Adrenal gland (tissue), 12 donors: ENCODE data around the gene ADAM10. TPM values are rescaled to one million over a fixed set of nuclear protein-coding genes. Genes with fewer than 3 reads are reported as not detected.

Experiments
- DNase-seq, 7 donors: peaks; one replicate each; pipeline ENCODE4 v3.0.0-alpha.2; 2019 to 2020
- H3K27ac ChIP-seq, 5 donors: fragments of 200-600 bp; sonication (generic) in 4 of 5; 1 replicate in 3 of 5; 2 replicates in 2 of 5; pipeline versions ENCODE4 v1.5.1 to v1.8.0; 2016 to 2020; ENCODE audit warnings: mild to moderate bottlenecking in 1 of 5
- H3K27me3 ChIP-seq: fragments of 200-600 bp; 2 replicates; pipeline ENCODE4 v1.8.0; 2021
- H3K36me3 ChIP-seq, 2 donors: fragments of 200-600 bp; replicated peaks in 1 of 2; 1 replicate in 1 of 2; 2 replicates in 1 of 2; pipeline versions ENCODE4 v1.5.1 to v1.8.0; 2018 to 2022
- H3K4me1 ChIP-seq, 2 donors: fragments of 200-600 bp; replicated peaks in 1 of 2; 1 replicate in 1 of 2; 2 replicates in 1 of 2; pipeline versions ENCODE4 v1.5.1 to v1.8.0; 2018 to 2021
- H3K4me3 ChIP-seq, 4 donors: fragments of 200-600 bp; sonication (generic) in 3 of 4; one replicate each; pipeline ENCODE4 v1.5.1; 2016 to 2018
- H3K9me3 ChIP-seq, 3 donors: fragments of 200-600 bp; sonication (generic) in 1 of 3; replicated peaks in 1 of 3; 1 replicate in 2 of 3; 2 replicates in 1 of 3; pipeline versions ENCODE4 v1.5.1 to v1.8.0; 2016 to 2021
- CTCF ChIP-seq, 6 experiments: fragments of 450-650 bp in 4 of 6; fragments of 200-600 bp in 2 of 6; sonication (generic) in 1 of 6; IDR thresholded peaks; 1 replicate in 5 of 6; 2 replicates in 1 of 6; pipeline versions ENCODE4 v1.5.1 to v1.8.0; 2016 to 2021; ENCODE audit warnings: antibody characterized with exemption in 6 of 6, mild to moderate bottlenecking in 2 of 6, moderate library complexity in 1 of 6
- POLR2A ChIP-seq, 2 donors: fragments of 450-650 bp; IDR thresholded peaks; one replicate each; pipeline ENCODE4 v1.6.1; 2017; ENCODE audit warnings: antibody characterized with exemption in 2 of 2, mild to moderate bottlenecking in 2 of 2, moderate library complexity in 1 of 2
- WGBS, 4 donors: extraction: QIAGEN DNeasy Blood & Tissue Kit in 2 of 4; methylation state at CpG; one replicate each; pipeline versions ENCODE4 v1.1.5 to v1.1.7; 2013 to 2017; 5-methylcytosine and 5-hydroxymethylcytosine counted together
- intact Hi-C, 2 donors: fragments of 100-400 bp; cut with DNase I; formaldehyde crosslinking; loops; one replicate each; pipeline versions ENCODE4 v1.14.1 to v1.15.0; 2022 to 2023
- polyA plus RNA-seq, 3 donors: library from polyadenylated mRNA; stranded (reverse); fragments of 200-250 nt in 2 of 3; fragments of 350-450 nt in 1 of 3; fragmentation: Illumina TruSeq in 1 of 3; extraction: RNeasy Lipid Tissue Mini Kit (QIAGEN cat#74804) in 1 of 3; gene quantifications; one replicate each; pipeline ENCODE4 v1.2.3, GENCODE V29; 2013 to 2014
- total RNA-seq, 9 donors: library from RNA; depleted of rRNA in 4 of 9; stranded (reverse); fragments of >200 nt in 4 of 9; fragments of 120-200 nt in 1 of 9; fragmentation: NEBNext Ultra II Directional in 1 of 9; extraction: Animal tissue kit (Norgen Biotek cat#: 25700) in 1 of 9; gene quantifications; one replicate each; pipeline versions ENCODE4 v1.1.0 to v1.2.4, GENCODE V29; 2013 to 2023
- donor health status: healthy with polysubstance abuse.
- donor health status: Bipolar disorder and iron deficiency.
- donor health status: DM: yes; HTN: yes; CAD: no.
- donor health status: DM: no; HTN: no; CAD: no.
- donor health status: DM: no; HTN: no; CAD: no.
- donor health status: DM: yes; HTN: yes; CAD: no.

The ADAM10 gene
- total and polyA plus RNA-seq, 12 donors = 6.2 to 97.9 (median 50.7) TPM

- no peak overlapping the region for H3K4me3 ChIP-seq
- WGBS, 4 donors = 92 to 99% (median 96%) methylated on average over 2 of the region's 2 CpGs
- H3K27ac ChIP-seq = no peak overlapping the region
- TF ChIP-seq POLR2A (IDR thresholded peaks at IDR 0.05) = no peak
- no peak for TF ChIP-seq CTCF (IDR thresholded peaks at IDR 0.05)
- H3K9me3 ChIP-seq = peaks cover 0 to 8% (median 0%) of the 10 kb centered on the region in 3 donors
- intact Hi-C loops = no loop called here
- DNase-seq = no peak
- no peaks in the 10 kb centered on the region for H3K36me3 ChIP-seq
- H3K4me1 ChIP-seq = no peaks in the 10 kb centered on the region
- no peaks in the 10 kb centered on the region for H3K27me3 ChIP-seq
These were observed 50.4 kb downstream of the ADAM10 start for GRCh38 chr15:58698887-58699641.

- Histone ChIP-seq H3K9me3 (peaks cover 0 to 8% (median 0%) of the 10 kb centered on the region in 3 donors), H3K4me3 (no peak overlapping the region), H3K27ac (no peak overlapping the region), H3K36me3 (no peaks in the 10 kb centered on the region), H3K4me1 (no peaks in the 10 kb centered on the region), H3K27me3 (no peaks in the 10 kb centered on the region)
- WGBS, 4 donors = 95 to 100% (median 97%) methylated on average over 1 to 2 of the region's 2 CpGs
- no peak for TF ChIP-seq POLR2A (IDR thresholded peaks at IDR 0.05)
- DNase-seq = no peak
- intact Hi-C loops = no loop called here
These were observed 52.3 kb downstream of the ADAM10 start for GRCh38 chr15:58697220-58697619.

- no peaks in the 10 kb centered on the region for H3K4me1 ChIP-seq
- H3K4me3 ChIP-seq = no peak overlapping the region
- no peaks in the 10 kb centered on the region for H3K27me3 ChIP-seq
- H3K36me3 ChIP-seq = no peaks in the 10 kb centered on the region
- DNase-seq = no peak
- peaks cover 0 to 8% (median 0%) of the 10 kb centered on the region in 3 donors for H3K9me3 ChIP-seq
- 90 to 97% (median 96%) methylated on average over 6 of the region's 6 CpGs for WGBS, 4 donors
- no peak for TF ChIP-seq CTCF (IDR thresholded peaks at IDR 0.05)
- TF ChIP-seq POLR2A (IDR thresholded peaks at IDR 0.05) = no peak
- H3K27ac ChIP-seq = no peak overlapping the region
- intact Hi-C loops = no loop called here
These were observed 52.8 kb downstream of the ADAM10 start for GRCh38 chr15:58696738-58697137.

GRCh38 chr15:58694641-58695398 lies 54.7 kb downstream of the ADAM10 start:
- 57 to 69% (median 66%) methylated on average over 3 of the region's 3 CpGs for WGBS, 4 donors
- DNase-seq = no peak
- no peaks in the 10 kb centered on the region for H3K36me3 ChIP-seq
- no peak for TF ChIP-seq POLR2A (IDR thresholded peaks at IDR 0.05)
- no peak for TF ChIP-seq CTCF (IDR thresholded peaks at IDR 0.05)
- no peak overlapping the region for H3K27ac ChIP-seq
- intact Hi-C loops = no loop called here
- peaks cover 0 to 2% (median 0%) of the 10 kb centered on the region in 3 donors for H3K9me3 ChIP-seq
- H3K27me3 ChIP-seq = no peaks in the 10 kb centered on the region
- H3K4me1 ChIP-seq = no peaks in the 10 kb centered on the region
- H3K4me3 ChIP-seq = no peak overlapping the region
